HG02973 (cell line): ENCODE data around the gene MRPL54.
"Not testable (repeated sequence)": the region's sequence is repeated elsewhere in the genome, so short reads cannot be mapped to it uniquely, and the experiment has no call there.

Source experiments
- ATAC-seq: cut with Tn5 transposase; IDR thresholded peaks from one replicate; pipeline ENCODE4 v1.9.1; 2021; ENCODE audit warnings: moderate library complexity; ENCODE audit not compliant: unreplicated experiment

Gene MRPL54

DNA sequence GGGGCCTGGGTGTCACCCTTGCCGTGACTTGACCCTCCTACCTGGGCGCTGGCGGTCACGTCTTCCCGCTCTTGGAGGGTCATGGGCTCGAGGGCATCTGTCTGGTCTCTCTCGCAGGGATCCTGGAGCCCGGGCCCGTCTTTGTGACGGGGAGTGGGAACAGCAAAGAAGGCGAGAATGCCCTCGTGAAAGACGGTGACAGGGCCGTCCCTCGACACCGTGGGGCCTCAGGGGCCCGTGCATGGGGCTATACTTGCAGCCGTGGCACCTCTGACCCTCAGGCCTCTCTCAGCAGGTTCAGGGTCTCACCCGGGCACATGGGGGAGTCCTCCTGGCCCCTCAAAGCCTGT, 44.6 kb downstream of the MRPL54 start:
- ATAC-seq, result no peak

DNA sequence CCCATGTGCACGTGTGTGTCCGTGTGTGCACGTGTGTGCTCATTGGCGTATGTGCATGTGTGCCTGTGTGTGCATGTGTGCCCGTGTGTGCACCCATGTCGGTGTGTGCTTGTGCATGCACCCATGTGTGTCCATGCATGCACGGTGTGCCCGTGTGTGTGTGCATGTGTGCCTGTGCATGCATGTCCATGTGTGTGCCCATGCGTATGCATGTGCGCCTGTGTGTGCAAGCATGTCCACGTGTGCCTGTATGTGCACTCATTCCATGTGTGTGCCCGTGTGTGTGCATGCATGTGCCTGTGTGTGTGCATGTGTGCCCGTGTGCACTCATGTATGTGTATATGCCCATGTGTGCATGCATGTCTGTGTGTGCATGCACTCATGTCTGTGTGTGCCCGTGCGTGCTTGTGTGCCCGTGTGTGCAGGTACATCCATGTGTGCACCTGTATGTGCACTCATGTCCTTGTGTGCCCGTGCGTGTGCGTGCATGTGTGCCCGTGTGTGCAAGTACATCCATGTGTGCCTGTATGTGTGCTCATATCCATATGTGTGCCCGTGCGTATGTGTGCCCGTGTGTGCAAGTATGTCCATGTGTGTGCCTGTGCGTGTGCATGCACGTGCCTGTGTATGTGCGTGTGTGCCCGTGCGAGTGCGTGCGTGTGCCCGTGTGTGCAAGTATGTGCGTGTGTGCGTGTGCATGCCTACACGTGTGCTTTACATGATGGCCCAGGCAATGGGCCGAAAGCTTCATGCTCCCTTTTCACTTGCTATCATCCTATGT, 45.3 kb downstream of the MRPL54 start:
- no peak for ATAC-seq

DNA sequence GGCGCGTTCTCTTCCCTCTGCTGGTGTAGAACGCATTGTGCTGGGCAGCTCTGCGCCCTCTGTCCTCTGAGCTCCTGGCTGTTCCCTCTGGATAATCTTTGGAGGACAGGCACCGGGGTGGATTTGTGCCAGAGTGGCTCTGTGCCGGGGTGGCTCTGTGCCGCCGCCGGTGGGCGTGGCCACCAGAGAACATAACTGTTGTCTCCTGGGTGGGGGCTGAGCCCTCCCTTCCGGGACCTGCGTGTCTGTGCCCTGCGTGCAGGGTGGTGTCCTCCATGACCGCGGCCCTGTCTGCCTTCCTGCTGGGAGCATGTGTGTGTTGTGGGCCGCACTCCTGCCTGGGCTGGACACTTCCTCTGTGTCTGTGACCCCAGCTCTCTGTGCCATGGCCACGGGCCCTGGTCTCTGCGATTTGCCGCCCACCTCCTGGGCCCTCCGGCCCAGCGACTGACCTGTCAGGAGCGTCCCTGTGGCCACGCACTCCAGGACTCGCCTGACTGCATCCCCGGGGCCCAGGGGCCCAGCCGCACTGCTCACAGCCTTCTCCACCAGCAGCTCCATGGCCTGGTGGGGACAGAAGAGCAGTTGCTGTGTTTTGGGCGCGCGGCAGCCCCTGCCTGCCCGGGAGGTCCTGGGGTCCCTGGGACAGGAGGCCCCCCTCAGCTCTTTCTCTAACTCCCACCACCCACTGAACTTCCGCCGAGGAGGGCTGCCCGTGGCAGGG, 46.1 kb downstream of the MRPL54 start:
- ATAC-seq, result no peak

DNA sequence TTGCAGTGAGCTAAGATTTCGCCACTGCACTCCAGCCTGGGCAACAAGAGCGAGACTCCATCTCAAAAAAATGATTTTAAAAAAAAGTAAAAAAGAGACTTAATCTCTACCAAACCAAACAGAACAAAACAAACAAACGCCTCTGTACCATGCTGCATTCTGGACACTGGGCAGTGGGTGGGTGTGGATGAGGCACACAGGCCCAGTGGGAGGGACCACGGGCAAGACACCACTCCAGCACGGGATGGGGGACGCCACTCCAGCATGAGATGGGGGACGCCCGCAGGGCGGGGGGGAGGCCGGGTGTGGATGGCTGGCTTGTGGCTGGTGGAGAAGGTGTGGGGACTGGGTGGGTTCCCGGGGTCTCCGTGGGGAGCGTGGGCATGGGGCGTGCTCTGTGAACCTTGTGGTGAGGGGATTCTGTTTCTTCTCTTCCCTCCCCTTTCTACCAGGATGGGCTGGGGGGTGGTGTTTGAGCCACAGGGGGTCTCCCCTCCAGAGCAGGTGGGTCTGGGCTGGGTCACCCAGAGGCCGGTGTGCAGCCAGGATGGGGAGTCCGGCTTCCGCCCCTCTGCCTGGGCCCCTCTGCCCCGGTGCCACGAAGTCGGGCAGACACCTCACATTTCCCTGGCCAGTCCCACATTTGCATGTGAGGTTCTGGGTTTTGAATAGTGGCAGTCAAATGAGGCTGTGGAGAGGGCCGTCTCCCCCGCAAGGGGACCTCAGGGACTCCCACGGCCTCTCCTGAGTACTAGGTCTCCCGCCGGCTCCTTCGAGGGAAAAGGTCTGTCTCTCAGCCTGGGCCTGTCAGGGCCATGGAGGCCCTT, 47.6 kb downstream of the MRPL54 start:
- no peak for ATAC-seq

DNA sequence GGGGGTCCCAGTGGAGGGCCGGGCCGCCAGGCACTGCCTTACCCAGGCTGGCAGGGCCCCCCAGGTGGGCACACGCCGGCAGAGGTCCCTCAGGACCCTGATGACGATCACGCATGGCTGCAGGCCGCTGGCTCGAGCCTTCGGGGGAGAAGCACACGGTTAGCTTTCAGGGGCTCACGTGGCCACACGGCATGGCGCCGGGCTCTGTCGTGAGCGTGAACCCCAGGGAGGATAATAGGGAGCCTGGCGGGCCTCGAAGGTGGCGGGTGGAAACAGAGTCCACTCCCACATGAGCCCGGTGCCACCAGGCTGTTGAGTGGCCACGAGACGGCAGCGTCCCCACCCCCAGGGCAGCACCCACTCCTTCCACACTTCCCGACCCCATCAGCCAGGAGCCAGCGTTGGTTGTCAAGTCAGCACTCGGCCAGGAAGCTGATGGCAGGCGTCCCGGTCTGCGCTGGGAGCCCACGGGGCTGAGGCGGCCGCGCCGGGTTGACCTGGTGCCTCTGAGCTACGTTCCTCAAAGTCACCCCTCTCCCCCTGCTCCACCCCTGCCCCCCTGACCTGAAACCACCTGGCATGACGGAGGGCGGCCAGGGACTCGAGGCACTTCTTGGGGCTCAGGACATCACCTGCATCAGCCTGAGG, 48.4 kb downstream of the MRPL54 start:
- no peak for ATAC-seq

GRCh38 chr19:3813473-3814392, 51.3 kb downstream of the MRPL54 start:
- ATAC-seq, result no peak

GRCh38 chr19:3814648-3815047, 52.2 kb downstream of the MRPL54 start:
- ATAC-seq, result no peak

- not testable (repeated sequence) for ATAC-seq
These were observed 53.7 kb downstream of the MRPL54 start for GRCh38 chr19:3816148-3816547.

DNA sequence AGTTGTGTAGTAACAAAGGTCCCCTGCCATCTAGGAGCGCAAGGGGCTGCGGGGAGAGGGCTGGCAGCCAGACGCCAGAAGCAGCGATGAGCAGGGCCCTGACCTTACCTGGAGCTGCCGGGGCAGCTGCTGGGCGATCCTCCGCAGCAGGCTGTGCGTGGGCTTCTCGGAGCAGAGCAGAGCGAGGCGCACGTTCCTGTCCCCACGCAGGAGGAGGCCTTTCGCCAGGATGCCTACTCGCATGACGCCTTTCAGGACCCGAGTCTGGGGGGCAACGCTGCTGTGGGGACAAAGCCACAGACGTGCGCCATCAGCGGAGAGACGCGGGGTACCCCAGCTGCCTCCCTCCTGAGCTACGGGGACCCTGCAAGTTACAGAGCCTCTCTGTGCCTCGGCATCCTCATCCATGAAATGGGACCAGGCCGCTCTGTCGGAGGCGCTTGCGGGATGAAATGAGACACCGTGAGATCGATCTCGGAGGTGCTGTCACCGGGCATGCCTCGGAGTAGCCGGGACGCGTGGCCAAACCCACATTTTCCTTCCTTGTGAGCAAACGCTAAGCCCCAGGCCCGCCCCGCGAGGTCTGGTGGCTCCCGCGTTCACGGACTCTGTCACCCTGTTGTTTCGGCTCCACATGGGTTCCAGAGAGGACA, 54.2 kb downstream of the MRPL54 start:
- no peak for ATAC-seq
